HUES64 (cell line): Measurements from ENCODE around the gene FAM118A. TPM values are rescaled to one million over a fixed set of nuclear protein-coding genes. Genes with fewer than 3 reads are reported as not detected.
"Not testable (repeated sequence)": the region's sequence is repeated elsewhere in the genome, so short reads cannot be mapped to it uniquely, and the experiment has no call there.

Experiments used
- H3K27ac ChIP-seq: 2 replicates; pipeline ENCODE4 v1.7.0; 2013; ENCODE audit warnings: low read depth, low read length, inconsistent platforms
- H3K27me3 ChIP-seq: 2 replicates; pipeline ENCODE4 v1.6.1; 2013; ENCODE audit warnings: mild to moderate bottlenecking, low read length; ENCODE audit not compliant: insufficient read depth
- H3K36me3 ChIP-seq: 2 replicates; pipeline ENCODE4 v1.6.1; 2013; ENCODE audit warnings: mild to moderate bottlenecking, low read length; ENCODE audit not compliant: insufficient read depth
- H3K4me1 ChIP-seq: 2 replicates; pipeline ENCODE4 v1.6.1; 2013; ENCODE audit warnings: mild to moderate bottlenecking, low read length, moderate library complexity; ENCODE audit not compliant: insufficient read depth
- H3K4me3 ChIP-seq: 2 replicates; pipeline ENCODE4 v1.5.1; 2013; ENCODE audit warnings: mild to moderate bottlenecking, low read length, moderate library complexity
- H3K9ac ChIP-seq: 2 replicates; pipeline ENCODE4 v1.6.1; 2013; ENCODE audit warnings: mild to moderate bottlenecking, low read depth, low read length
- H3K9me3 ChIP-seq: 2 replicates; pipeline ENCODE4 v1.6.1; 2013; ENCODE audit warnings: low read depth, low read length; ENCODE audit not compliant: insufficient read depth
- WGBS: fragments of 150-250, 120-280 bp; methylation state at CpG from one replicate; pipeline ENCODE4 v1.1.7; 2013; ENCODE audit warnings: missing lambda C conversion rate; 5-methylcytosine and 5-hydroxymethylcytosine counted together
- polyA plus RNA-seq, 2 experiments: library from polyadenylated mRNA; stranded (reverse); fragments of 50-300 nt; gene quantifications; one replicate each; pipeline ENCODE4 v1.2.3, GENCODE V29; 2013

Gene FAM118A
- 11.1 TPM for polyA plus RNA-seq (2013, experiment 1 of 2)
- 12.7 TPM for polyA plus RNA-seq (2013, experiment 2 of 2)

DNA sequence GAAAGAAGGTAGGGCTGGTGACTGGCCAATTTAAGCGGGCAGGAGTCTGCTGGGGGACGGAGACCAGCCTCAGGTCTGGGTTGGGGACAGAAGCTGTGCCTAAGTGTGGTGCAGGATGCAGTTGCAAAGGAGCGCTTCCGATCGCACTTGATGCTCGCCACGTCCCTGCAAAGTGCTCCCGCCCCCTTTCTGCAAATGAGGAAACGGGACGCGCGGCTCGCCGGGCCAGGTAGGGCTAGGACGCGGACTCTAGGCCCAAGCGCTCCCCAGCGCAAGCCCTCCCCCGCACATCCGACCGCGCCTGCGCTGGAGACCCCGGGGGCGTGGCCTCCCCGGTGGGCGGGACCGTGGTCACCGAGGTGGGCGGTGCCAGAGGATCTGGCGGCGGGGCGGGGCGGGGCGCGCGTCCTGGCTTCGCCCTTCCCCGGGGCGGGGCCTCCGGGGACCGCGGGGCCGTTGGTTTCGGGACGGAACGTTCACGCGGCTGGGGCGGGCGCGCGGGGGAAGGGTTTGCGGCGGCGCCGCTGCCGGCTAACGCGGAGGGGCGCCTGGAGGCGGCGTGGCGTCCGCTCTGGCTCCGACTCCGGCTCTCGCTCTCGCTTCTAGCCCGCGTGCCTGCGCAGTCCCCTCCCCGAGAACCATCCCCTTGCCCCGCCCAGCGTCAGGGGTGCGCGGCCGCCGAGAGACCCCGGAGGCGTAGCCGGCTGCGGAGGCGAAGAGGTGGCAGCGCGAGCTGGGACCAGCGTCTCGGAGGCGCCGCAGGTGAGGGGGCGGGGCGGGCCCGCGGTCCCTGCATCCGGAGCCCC is at the start of gene FAM118A:
Gene FAM118A, plus strand, starts transcription at position 513 of the 806 bp plus-strand sequence. CDS start 12,446 bp downstream, outside the sequence.
- no peaks in the 10 kb centered on the region for H3K9me3 ChIP-seq
- no peaks in the 10 kb centered on the region for H3K36me3 ChIP-seq
- H3K9ac ChIP-seq = peak within 1 kb of the TSS; percentile 82
- H3K27ac ChIP-seq = peak within 1 kb of the TSS; percentile 84
- H3K4me1 ChIP-seq = peaks cover 21% of the 10 kb centered on the region
- WGBS = 1% methylated on average over 95 of the region's 95 CpGs
- peaks cover 9% of the 10 kb centered on the region for H3K27me3 ChIP-seq
- peak within 1 kb of the TSS; percentile 81 for H3K4me3 ChIP-seq

DNA sequence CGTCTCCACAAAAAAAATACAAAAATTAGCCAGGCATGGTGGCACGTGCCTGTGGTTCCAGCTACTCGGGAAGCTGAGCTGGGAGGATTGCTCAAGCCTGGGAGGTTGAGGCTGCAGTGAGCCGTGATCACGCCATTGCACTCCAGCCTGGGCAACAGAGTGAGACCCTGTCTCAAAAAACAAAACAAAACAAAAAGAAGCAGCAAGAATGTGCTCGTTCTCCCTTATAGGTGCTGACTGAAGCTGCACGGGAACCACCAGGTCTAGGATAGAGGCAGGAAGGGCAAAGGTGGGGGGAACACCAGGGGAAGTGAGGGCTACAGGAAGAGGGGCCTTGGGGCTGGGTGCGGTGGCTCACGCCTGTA is 49.4 kb upstream of the FAM118A start:
- H3K9me3 ChIP-seq, H3K4me1 ChIP-seq, H3K9ac ChIP-seq, H3K27me3 ChIP-seq, H3K4me3 ChIP-seq, H3K36me3 ChIP-seq, H3K27ac ChIP-seq: not testable (repeated sequence)
- WGBS = 89% methylated on average over 9 of the region's 9 CpGs

DNA sequence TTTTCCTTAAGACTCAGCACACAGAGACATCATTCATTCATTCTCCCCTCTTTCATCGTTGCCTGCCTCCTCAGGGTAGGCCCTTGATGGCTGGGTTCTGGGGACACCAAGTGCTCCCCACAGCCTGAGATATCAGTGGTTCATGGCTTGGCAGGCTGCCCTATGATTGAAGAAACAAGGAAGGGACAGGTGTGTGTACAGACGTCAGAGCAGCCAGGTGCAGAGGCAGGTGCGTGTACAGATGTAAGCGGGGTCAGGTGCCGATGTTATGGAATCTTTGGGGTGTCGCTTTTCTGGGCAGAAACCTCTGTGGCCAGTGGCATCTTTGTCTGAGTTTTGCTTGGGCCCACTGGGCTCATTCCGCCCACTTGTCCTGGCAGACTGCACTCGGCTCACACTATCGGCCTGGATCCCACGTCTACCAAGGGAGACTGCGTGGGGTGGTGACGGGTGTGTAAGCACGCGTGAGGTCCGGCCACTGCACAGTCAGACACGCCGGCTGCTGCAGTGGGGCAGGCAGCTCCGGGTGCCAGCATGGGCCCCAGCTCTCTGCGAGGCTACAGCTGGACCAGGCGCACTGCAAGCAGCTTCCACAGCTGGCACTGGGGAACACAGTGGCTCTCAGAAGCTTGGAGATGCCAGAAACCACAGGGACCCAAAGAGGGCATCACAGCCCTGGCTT is 48.2 kb upstream of the FAM118A start:
- H3K4me3 ChIP-seq = no peak overlapping the region
- no peaks in the 10 kb centered on the region for H3K4me1 ChIP-seq
- no peak overlapping the region for H3K9ac ChIP-seq
- no peak overlapping the region for H3K27ac ChIP-seq
- H3K9me3 ChIP-seq = no peaks in the 10 kb centered on the region
- peaks cover 8% of the 10 kb centered on the region; the same call in 1 of the 2 replicates for H3K27me3 ChIP-seq
- no peaks in the 10 kb centered on the region for H3K36me3 ChIP-seq
- WGBS = 96% methylated on average over 20 of the region's 20 CpGs

DNA sequence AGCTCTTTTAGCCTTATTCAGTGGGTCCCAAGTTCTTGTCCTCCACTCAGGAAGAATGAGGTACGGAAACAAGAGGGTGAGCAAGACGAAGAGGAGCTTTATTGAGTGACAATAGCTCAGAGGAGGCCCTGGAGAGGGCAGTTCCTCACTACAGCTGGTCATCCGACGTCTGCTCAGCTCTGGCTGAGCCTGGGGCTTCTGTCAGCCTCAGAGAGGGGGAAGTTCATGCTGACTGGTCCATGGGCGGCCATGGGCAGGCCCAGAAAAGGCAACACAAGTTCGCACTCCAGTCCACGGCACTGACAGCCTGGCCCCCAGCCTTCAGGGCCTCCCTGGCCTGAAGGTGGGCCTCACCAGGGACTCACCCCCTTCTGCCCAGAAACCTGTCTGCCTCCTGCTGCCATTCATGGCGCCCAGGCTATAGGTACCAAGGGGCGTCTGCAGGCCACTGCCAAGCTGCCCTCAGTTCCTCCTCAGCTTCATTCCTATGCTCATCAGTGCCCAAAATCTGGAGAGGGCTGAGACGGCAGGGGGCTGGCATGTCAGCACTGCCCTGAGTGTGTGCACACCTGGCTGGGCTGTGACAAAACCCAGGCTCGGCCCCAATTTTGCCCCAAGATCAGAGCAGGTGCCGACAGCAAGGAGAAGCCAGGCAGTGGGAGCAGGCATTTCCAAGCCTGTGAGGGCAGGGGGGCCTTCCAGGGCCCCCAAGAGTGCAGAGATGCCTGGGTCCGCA is 47.4 kb upstream of the FAM118A start:
- Histone ChIP-seq H3K27me3 (peaks cover 8% of the 10 kb centered on the region; the same call in 1 of the 2 replicates), H3K36me3 (no peaks in the 10 kb centered on the region), H3K9ac (no peak overlapping the region), H3K9me3 (no peaks in the 10 kb centered on the region), H3K27ac (no peak overlapping the region), H3K4me3 (no peak overlapping the region), H3K4me1 (no peaks in the 10 kb centered on the region)
- 88% methylated on average over 13 of the region's 13 CpGs for WGBS

DNA sequence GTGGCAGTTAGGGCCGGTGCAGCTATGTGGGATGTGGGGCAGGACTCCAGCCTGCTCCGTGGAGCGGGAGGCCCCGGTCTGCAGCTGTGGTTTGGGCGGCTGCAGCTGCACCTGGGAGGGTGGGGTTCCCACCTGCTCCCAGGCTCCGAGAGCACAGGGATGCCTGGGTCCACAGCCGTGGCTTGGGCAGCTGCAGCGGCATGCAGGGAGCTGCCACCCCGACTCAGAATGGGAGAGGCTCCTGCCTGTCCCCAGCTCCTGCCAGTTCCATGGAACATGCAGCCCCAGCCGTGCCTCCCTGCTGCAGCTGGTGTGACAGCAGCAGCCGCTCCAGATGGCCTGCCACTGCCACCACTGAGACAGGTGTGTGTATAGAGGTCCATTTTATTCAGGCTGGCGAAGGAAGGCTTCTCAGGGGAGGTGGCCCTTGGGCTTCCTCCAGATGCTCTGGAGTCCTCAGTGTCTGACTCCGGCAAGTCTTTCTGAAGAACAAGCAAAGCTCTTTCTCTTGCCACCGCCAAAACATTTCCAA is 46.7 kb upstream of the FAM118A start:
- WGBS = 91% methylated on average over 14 of the region's 14 CpGs
- Histone ChIP-seq H3K9ac (no peak overlapping the region), H3K27ac (no peak overlapping the region), H3K4me1 (no peaks in the 10 kb centered on the region), H3K9me3 (no peaks in the 10 kb centered on the region), H3K36me3 (no peaks in the 10 kb centered on the region), H3K4me3 (no peak overlapping the region), H3K27me3 (peaks cover 8% of the 10 kb centered on the region; the same call in 1 of the 2 replicates)

DNA sequence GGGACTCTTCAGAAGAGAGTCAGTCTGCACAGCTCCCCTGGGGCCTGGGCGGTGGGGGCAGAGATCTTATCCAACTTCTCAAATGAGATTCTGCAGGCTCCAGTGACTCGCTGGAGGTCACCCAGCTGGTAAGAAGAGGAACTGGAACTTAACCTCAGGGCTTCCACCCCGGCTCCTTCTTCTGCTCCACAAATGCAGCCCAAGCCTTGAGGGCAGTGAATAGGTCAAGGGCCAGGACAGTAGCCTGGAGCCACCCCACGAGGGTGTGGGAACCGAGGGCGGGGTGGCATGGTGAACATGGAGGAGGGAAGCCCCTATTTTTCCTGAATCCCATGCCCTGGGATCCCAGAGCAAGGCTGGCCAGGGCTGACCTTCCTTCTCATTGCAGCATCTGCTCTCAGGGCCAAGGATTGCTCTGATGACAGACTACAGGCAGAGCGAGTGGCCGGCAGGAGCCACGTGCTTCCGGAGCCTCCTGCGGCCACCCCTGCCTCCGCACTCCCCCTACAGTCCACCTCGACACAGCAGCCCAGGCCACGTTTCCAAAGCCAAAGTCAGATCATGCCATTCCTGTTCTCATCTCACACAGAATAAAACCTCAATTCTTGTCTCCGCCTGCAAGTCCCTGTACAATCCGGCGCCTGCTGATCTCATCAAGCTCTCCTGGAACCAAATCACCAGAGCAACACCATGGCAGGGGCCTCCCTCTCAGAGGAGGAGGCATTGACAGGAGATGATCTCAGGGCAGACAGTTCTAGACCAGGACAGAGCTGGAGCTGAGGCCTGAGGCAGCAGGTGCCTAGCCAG is 46.1 kb upstream of the FAM118A start:
- Histone ChIP-seq H3K4me3 (no peak overlapping the region), H3K27me3 (peaks cover 8% of the 10 kb centered on the region; the same call in 1 of the 2 replicates), H3K4me1 (no peaks in the 10 kb centered on the region), H3K36me3 (no peaks in the 10 kb centered on the region), H3K9me3 (no peaks in the 10 kb centered on the region), H3K9ac (no peak overlapping the region), H3K27ac (no peak overlapping the region)
- WGBS = 40% methylated on average over 17 of the region's 17 CpGs

DNA sequence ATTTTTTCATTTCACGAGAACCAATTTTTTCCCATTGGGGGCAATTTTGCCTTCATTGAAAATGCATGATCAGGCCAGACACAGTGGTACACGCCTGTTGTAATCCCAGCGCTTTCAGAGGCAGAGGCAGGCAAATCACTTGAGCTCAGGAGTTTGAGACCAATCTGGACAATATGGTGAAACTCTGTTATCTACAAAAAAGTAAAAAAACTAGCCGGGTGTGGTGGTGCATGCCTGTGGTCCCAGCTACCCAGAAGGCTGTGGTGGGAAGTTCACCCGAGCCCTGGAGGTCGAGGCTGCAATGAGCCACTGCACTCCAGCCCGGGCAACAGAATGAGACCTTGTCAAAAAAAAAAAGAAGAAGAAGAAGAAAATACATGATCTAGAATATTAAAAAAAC is 44.2 kb upstream of the FAM118A start:
- Histone ChIP-seq H3K9ac (no peak overlapping the region), H3K36me3 (no peaks in the 10 kb centered on the region), H3K27ac (no peak overlapping the region), H3K9me3 (no peaks in the 10 kb centered on the region), H3K4me1 (0 out of 2 replicates have a peak, but pooled peaks cover 4% of the 10 kb centered on the region), H3K4me3 (no peak overlapping the region), H3K27me3 (peaks cover 21% of the 10 kb centered on the region)
- 89% methylated on average over 6 of the region's 7 CpGs for WGBS

DNA sequence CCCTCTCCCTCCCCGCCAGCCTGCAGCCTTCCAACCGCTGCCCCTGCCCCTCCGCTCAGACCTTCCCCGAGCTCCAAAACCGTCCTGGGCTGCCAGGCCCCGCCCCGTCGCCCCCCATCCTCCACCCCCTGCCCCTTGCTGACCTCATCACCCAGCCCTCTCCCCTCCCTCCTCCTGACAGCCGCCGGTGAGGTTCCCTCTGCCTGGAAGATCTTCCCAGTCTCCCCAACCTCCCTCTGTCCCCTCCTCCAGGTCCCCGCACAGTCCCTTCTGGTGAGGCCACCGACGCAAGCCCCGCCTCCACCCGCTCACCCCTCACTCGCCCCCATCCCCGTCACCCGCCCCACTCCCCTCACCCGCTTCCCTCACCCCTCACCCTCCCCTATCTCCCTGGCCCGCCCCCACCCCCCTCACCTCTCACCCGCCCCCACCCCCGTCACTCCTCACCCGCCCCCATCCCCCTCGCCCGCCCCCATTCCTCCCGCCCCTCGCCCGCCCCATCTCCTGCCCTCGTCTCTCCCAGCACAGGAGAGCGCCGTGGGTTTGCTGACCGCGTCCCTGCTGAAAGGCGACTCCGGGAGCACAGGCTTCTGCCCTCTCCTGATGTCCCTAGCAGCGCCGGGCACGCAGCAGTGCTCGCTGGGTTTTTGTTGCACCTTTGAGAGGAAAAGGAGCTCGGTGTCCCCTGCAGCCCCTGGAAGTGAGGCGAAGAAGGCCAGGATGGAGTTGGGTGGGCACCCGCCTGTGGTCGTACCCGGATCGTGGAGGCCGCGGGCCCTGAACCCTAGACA is 41.4 kb upstream of the FAM118A start:
- H3K36me3 ChIP-seq = no peaks in the 10 kb centered on the region
- under 1% methylated on average over 33 of the region's 47 CpGs for WGBS
- no peaks in the 10 kb centered on the region for H3K9me3 ChIP-seq
- peak overlapping the region; percentile 67 for H3K9ac ChIP-seq
- H3K27ac ChIP-seq = peak overlapping the region; percentile 93; the same call in 1 of the 2 replicates
- H3K27me3 ChIP-seq = peaks cover 18% of the 10 kb centered on the region
- 0 out of 2 replicates have a peak, but pooled peaks cover 4% of the 10 kb centered on the region for H3K4me1 ChIP-seq
- peak overlapping the region; percentile 87 for H3K4me3 ChIP-seq

DNA sequence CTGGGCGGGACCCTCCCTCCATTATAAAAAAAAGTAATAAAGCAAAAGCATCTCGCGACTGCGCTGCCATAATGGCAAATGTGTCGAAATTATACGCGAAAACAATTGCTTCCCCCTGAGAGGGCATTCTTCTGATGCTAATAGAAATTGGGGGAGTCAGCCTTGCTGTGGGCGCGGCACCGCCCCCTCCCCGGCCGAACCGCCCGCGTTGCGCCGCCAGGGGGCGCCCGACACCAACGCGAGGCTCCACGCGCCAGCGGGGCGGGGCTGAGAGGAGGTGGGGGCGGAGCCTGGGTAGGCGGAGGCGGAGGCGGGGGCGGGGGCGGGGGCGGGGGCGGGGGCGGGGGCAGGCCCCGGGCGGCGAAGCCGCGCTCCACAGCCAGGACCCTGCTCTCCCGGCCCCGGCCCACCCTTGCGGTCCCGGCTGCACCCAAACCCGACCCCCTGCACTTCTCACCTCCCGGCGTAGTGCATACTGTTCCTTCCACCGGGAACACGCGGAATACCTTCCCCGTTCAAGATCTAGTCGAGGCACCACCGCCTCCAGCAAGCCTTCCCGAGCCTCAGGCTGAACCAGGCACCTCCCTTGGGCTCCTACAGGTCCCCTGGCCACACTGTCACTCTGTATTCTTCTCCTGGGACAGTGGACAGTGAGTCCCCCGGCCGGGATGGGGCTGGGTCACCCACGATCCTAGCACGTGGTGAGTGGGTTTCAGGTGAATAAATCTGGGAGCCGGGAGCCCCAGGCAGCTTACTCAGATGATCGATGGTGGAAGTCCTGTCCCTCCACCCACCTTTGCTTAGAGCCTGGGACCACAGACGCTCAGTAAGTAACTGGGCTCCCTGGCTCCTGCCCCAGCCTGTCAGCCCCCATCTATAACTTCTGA is 40.5 kb upstream of the FAM118A start:
- Histone ChIP-seq H3K9ac (peak overlapping the region; percentile 67), H3K4me1 (0 out of 2 replicates have a peak, but pooled peaks cover 4% of the 10 kb centered on the region), H3K9me3 (no peaks in the 10 kb centered on the region), H3K4me3 (peak overlapping the region; percentile 87), H3K36me3 (no peaks in the 10 kb centered on the region), H3K27me3 (peaks cover 16% of the 10 kb centered on the region), H3K27ac (peak overlapping the region; percentile 93; the same call in 1 of the 2 replicates)
- 3% methylated on average over 50 of the region's 60 CpGs for WGBS
